HG03457 (cell line): Measurements from ENCODE around the gene P2RY1.
A peak's percentile ranks its signal among the peaks of the same experiment; 100 is the strongest.

Source experiments
- ATAC-seq: cut with Tn5 transposase; IDR thresholded peaks from one replicate; pipeline ENCODE4 v1.9.1; 2021; ENCODE audit warnings: moderate number of reproducible peaks; ENCODE audit not compliant: unreplicated experiment

Gene P2RY1

DNA sequence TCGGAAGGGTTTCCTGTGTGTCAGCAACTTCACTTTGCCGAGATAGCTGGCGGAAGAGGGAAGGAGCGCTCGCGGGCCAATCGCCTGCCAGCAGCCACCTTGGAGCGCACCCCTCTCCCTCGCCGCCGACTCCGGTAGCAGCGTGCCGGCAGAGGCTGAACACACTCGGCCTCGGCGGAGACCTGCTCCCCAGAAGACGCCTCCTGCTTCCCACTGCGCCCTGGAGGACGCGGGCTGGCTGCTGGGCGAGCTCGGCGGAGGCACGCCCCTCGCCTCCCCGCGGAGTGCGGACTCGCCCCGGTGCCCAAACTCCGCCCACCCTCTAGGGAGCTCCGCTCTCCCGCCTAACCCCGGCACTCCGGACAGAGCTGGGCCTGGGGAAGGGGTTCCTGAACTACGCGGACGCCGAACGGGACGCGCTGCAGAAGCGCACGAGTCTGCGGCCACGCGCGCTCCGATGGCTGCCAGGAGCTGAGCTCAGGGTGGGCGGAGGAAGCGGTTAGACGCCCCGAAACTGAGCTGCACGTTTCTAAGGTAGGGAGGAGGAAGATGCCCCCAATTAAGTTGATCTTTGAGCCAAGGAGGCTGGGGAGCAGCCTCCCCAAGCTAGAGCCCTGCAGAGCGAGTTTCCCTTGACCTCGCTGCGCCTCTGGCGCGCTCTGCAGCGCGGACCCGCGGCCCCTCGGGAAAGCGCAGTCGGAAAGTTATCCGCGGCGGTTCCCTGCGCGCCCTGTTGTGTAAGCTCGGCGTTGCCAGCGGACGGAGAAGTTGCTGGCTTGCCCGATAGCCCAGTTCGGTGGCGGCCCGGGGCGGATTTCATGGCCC is at the start of gene P2RY1:
Gene P2RY1 (plus strand): TSS at position 356 of the 825 bp plus-strand sequence. CDS start 652 bp downstream, outside the sequence.
- peak; percentile 88 for ATAC-seq

DNA sequence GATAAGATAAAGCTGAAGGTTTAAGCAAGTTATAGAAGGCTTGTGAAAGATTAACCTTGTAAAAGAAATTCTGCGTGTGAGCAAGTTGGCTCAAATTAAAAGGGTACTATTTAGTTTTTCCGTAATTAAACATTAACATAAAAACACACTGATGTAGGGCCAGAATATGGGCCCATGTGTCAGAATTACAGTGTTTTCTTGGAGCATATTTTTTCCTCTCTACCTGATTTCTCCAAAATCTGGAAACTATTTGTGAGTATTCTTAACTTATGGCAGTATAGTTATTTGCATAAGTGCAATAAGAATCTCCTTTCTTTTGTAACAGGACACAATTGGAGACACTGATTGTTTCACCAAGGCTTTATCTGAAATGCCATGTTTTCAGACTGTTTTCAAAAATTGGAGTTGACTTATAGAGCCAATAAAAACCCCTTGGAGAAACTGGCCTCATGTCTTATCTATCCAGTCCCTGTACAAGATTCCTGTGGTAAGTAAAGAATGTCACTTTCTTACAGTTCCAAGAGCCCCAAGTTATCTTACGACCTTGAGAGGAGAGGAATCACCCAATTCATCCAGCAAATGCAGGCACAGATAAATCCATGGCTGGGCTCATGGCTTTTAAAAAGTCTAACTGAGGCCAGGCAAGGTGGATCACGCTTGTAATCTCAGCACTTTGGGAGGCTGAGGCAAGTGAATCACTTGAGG is 47.8 kb upstream of the P2RY1 start:
- no peak for ATAC-seq

DNA sequence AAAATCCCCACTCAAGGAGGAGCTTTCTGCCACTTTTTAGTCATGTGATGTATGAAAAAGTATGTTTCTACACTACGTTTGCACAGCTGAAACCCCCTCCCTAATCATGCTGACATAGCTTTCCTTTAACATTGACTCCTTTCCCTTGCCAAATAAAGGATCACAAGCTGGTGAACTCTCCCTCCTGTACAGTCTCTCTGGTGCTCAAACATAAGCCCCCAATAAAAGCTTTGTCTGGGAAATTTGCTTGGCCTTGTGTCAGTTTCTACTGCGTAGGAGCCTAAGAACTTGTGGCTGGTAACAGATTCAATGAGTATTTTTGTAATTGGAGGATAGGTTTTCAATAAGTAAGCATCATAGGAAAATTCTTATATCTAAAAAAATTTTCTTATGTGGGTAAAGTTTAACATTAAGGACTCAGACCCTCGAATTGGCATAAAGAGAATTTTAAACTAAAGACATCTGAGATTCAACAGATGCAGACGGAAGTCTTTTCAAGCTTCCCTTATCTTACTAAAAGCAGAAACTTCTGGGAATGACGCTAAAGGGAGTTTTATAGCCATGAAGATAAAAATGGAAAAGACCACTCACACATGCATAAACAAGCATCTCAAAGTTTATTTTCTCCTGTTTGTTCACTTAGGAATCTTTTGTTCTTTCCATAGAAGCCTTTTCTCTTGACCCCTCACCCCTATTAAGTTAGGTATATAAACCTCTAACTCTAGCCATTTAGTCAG is 44.1 kb upstream of the P2RY1 start:
- ATAC-seq = no peak

DNA sequence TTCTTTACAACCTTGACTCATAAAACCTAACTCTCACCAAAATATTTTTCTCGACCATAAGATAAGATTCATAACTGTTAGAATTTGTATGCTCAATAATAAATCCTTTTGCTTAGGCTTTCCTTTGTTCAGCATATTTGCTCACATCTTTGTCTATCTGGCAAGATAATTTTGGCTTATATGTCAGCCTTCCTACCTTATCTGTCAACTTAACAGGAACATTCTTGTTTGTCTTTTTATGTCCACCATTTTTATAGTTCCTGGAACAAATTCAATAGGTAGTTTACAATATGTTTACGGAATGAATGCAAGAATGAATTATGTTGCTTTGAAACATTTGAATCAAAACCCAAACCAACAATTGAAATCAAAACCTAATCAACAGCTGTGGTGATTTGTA is 41.0 kb upstream of the P2RY1 start:
- no peak for ATAC-seq

GRCh38 chr3:152797751-152798432 is 37.0 kb upstream of the P2RY1 start:
- ATAC-seq = no peak

DNA sequence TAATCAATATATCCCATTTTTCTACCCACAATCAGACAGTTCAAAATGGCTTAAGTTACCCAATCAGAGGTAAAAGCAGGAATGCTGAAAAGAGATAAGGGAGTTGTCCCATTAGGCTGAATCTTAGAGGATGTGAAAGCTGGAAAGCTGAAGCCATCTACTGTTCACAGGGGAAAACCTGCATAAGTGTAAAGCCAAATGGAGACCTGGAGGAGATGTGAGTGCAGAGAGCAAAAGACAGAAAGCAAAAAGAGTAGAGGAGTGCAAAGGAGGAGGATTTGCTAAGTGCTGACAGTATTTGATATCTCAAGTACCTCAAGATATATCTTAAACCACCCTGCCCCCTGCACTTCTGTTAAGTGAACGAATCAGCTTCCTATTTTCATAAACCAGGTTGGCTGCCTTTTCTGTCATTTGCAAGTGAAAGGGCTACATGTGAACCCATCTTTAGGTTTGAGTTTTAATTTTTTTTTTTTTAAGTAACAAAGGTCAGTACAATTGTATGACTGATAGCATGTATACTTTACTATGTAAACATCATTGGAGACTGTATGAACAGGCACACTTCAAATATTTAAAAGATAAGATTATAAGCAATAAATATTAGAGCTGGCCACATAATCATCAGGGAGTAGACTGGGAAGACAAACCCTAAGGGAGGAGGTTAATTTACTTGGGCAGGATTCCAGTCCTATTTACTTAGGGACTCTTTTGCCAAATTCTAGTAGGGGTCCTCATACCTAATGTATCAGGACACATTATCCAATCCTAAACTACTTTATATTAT is 22.8 kb upstream of the P2RY1 start:
- ATAC-seq = no peak

DNA sequence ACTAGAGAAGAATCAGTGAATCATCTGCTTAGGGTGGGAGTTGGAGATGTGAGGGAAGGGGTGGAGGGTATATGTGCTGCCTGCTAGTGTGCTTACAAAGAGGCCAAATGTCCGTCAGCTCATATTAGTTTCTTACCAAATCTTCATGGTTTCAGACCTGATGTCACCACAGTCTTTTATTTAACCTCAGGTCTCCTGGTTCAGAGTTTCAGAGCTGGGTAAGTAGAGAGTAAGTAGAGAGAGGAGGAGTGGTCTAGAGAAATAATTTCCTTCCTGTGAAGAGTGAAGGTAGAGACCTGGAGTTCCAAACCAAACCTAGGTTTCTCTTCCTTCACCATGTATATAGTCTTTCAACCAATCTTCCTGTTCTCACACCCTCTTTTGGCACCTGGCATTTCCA is 17.5 kb upstream of the P2RY1 start:
- ATAC-seq = no peak

GRCh38 chr3:152818027-152818426 is 16.9 kb upstream of the P2RY1 start:
- ATAC-seq = no peak

DNA sequence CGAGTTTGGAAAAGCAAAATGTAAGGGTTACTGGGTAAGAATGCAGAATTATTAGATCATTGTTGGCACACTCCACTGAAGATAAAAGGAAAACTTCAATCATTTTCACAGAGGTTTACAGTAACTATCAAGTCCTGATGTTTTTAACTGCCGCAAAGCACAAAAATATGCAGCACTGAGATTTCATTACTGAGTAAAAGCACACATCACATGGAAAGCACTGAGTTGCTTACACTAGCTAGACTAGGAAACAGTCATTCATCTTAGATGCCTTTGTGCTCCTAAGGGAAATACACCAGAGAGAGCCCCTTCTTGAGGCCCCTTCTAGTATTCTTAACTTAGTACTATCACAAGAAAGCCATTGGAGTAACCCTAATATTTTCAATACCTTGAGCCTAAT is 11.8 kb upstream of the P2RY1 start:
- ATAC-seq = no peak

DNA sequence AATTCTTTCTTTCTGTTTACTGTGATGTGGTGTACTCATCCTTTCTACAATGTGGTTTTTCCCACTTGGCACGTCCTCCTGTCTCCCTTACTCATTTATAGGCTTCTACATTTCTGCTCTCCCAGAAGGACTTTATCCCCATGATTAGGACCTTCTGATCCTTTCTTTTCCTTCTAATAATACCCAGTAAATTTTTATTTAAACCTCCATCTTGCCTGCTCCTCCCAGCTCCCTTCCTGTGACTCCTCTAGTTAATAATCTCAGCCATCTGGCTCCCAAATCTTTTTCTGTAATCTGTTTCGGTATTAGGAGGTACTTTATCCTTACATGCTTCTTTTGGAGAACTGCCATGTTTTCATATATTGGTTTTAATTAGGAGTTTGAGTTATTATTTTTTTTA is 11.2 kb upstream of the P2RY1 start:
- no peak for ATAC-seq

DNA sequence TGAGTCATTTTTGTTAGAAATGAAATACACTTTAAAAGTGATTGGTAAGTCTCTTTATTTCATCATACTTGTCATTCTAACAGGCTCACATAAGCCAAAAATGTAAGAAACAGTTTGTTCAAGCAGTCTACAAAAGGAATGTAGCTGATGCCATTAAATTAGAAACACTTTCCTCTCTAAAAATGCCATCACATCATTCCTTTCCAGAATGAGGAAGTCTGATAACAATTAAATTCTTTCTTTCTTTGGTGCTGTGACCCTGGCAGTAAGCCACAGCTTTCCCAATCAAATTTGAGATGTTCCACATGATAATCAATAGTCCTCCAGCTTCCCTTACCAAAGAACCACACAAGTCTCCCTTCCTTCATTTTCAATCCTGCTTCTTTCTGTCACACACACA is 9.4 kb upstream of the P2RY1 start:
- ATAC-seq = no peak

DNA sequence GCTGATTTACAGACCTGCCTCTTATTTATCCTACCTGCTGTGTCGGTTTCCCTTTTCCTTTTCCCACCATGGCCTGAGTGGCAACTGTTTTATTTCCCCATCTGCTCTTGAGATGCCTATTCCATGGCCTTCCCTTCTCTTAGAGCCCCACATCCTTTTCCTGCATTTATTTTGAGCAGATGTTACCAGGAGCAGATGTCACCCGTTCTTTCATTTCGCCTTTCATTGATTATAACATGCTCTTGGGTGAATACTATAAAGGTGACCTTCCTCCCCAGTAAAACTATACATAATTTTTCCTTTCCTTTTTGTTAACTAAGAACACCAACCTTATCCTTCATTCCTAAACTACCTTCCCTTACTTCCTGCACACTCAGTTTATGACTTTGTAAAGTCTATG is 8.5 kb upstream of the P2RY1 start:
- no peak for ATAC-seq

GRCh38 chr3:152827313-152827712 is 7.6 kb upstream of the P2RY1 start:
- ATAC-seq = no peak

DNA sequence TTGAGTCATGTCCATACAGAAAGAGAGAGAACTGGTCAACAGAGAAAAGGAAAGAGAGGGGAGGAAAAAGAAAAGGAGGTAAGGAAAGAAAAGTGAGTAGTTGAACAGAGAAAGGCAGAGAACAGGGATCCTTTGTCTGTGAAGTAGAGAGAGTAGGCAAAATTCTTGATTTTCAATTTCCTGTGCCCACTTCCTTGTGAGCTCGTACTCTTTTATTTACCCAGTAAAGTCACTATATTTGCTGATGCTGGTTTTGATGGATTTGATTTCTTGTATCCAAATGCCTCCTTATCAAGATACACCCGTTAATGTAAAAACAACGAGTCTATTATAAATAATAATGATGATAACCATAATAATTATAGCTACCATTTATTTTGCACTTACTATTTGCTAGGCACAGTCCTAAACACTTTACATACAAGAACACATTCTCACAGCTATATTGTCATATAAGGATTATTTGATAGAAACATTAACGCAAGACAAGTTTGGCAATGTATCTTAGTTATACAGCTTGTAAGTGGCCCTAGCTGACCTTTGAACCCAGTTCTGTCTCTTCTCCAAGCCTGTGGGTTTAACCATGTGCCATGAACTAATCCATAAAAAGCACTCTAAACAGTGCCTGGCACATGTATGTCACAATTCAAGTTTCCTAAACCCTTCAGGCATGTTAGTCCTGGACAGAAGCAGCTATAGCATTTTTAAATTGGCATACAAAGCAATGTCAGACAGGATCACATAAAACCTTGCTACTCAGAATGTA is 6.7 kb upstream of the P2RY1 start:
- ATAC-seq = no peak

GRCh38 chr3:152830245-152830644 is 4.7 kb upstream of the P2RY1 start:
- no peak for ATAC-seq

- no peak for ATAC-seq
Observed at GRCh38 chr3:152832046-152832445, 2.9 kb upstream of the P2RY1 start.

DNA sequence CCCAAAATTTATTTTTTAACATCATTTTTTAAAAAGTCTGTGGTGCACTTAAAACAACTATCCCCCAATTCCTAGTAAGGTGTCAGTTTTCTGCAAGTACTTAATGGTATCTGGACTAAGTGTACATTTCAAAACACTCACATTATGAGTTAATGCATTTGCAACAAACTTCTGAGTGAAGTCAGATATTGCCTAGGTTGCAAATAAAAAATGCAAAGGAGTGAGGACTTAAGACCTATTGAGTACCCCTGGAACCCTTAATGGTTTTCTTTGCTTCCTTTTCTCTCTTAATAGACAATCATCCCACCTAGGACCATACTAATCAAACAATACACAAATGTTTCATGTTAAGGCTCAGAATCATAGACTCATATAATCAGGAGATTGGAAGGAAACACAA is 1.8 kb upstream of the P2RY1 start:
- no peak for ATAC-seq

DNA sequence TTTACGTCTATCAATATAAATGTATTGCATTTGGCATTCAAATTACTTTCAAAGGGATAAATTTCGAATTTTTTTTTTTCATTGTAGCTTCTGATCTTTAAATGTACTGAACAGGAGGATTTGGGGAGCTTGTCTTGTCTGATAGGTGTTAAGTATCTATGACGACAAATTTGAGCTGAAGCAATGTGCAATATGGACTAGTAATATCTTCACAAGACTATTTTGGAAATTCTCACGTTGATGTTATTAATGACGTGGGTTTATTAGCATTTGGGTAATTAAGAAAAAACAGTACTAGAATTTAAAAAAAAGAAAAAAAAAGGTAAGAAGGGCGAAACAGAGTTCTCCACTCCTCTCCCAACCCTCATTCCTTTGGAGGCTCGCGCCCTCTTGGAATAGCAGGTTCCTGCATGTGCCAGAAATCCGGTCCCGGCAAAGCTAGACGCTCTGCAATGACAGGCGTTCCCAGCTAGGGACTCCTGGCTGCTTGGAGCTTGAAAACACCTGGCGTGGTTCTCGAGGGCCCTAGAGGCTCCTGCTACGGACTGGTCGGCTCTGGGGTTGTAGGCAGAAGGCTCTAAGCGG is 648 bp upstream of the P2RY1 start:
- ATAC-seq = no peak

DNA sequence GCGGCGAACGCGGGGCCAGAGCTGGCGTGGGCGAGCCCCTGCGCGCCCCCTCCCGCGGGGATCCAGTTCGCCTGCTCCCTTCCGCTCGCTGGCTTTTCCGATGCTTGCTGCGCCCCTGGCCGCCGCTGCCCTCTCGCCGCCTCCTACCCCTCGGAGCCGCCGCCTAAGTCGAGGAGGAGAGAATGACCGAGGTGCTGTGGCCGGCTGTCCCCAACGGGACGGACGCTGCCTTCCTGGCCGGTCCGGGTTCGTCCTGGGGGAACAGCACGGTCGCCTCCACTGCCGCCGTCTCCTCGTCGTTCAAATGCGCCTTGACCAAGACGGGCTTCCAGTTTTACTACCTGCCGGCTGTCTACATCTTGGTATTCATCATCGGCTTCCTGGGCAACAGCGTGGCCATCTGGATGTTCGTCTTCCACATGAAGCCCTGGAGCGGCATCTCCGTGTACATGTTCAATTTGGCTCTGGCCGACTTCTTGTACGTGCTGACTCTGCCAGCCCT is 721 bp downstream of the P2RY1 start:
- no peak for ATAC-seq
